ENCODE results near the gene SCYL3. TPM values are rescaled to one million over a fixed set of nuclear protein-coding genes. Genes with fewer than 3 reads are reported as not detected.
A peak's percentile ranks its signal among the peaks of the same experiment; 100 is the strongest.

Gene SCYL3
- total RNA-seq, 4 donors from 2014 or later: 6.2 to 14.3 (median 12.8) TPM

DNA sequence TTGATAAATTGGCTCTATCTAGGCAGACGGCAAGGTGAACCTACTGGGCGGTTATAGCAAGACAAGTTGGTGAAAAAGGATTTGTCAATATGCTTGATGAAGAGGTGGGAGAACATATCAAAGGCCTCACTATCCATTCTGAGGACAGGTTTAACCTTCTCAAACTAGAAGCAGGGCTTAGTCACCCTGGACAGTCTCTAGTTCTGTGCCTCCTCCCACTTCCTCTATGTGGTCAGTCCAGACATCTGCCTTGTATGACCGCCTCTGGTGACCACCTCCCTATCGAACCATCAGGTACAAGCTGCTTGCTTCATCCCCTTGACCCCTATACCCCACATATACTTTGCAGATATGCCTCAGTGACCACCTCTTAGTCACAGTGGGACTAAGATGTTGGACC is 2.3 kb upstream of the SCYL3 start:
- H3K9me3 ChIP-seq: no peaks in the 10 kb centered on the region
- H3K36me3 ChIP-seq: no peaks in the 10 kb centered on the region
- no peak overlapping the region for H3K27ac ChIP-seq
- DNase-seq (no peak), ATAC-seq (no peak)
- TF ChIP-seq CTCF (IDR thresholded peaks at IDR 0.05 in 4 of 5, conservative IDR thresholded peaks at IDR 0.05 in 1 of 5): no peak
- no peak for TF ChIP-seq POLR2A (IDR thresholded peaks at IDR 0.05)
- peaks cover 0 to 5% (median 3%) of the 10 kb centered on the region in 3 donors for H3K27me3 ChIP-seq
- in situ Hi-C loops (cut with MboI; ENCODE audit: low sequenced_read_pairs in 4 of 4) (loop anchor here in 1 of 4 donors (10.0 kb wide), 1 partner anchor 101 kb away; the partner anchor contains the start of gene METTL18), intact Hi-C loops (cut with DNase I; ENCODE audit: low total_unique reads) (loop anchor here (10.0 kb wide), 3 partner anchors 781 to 1849 kb away; partner anchors contain the start of genes FMO4 and VAMP4)
- H3K4me1 ChIP-seq: peaks cover 11 to 18% of the 10 kb centered on the region in 2 donors
- no peak overlapping the region for H3K4me3 ChIP-seq

- DNase-seq: no peak
- intact Hi-C loops (cut with DNase I; ENCODE audit: low total_unique reads) (loop anchor here (2.0 to 10.0 kb wide), 5 partner anchors 100 to 1850 kb away; partner anchors contain the start of genes FMO4, METTL18 and VAMP4), in situ Hi-C loops (cut with MboI; ENCODE audit: low sequenced_read_pairs in 4 of 4) (loop anchor here in 1 of 4 donors (10.0 kb wide), 1 partner anchor 100 kb away; the partner anchor contains the start of gene METTL18)
- H3K36me3 ChIP-seq: no peaks in the 10 kb centered on the region
- peak overlapping the region; percentile 87 to 98 (median 94) for H3K27ac ChIP-seq
- H3K4me3 ChIP-seq: peak overlapping the region; percentile 74 to 99 (median 96)
- H3K9me3 ChIP-seq: no peaks in the 10 kb centered on the region
- peaks cover 11 to 24% of the 10 kb centered on the region in 2 donors for H3K4me1 ChIP-seq
- peaks cover 0 to 5% (median 0%) of the 10 kb centered on the region in 3 donors for H3K27me3 ChIP-seq
- no peak for TF ChIP-seq POLR2A (IDR thresholded peaks at IDR 0.05)
- TF ChIP-seq CTCF (IDR thresholded peaks at IDR 0.05 in 4 of 5, conservative IDR thresholded peaks at IDR 0.05 in 1 of 5): no peak
- no peak for ATAC-seq
Observed at GRCh38 chr1:169894424-169895145, 889 bp upstream of the SCYL3 start.

GRCh38 chr1:169892927-169893644 is 610 bp downstream of the SCYL3 start:
- intact Hi-C loops (cut with DNase I; ENCODE audit: low total_unique reads): loop anchor here (5.0 to 10.0 kb wide), 4 partner anchors 778 to 1852 kb away; partner anchors contain the start of genes FMO4 and VAMP4
- H3K4me1 ChIP-seq: peaks cover 11 to 24% of the 10 kb centered on the region in 2 donors
- in situ Hi-C loops (cut with MboI; ENCODE audit: low sequenced_read_pairs in 4 of 4): loop anchor here in 1 of 4 donors (10.0 kb wide), 1 partner anchor 98 kb away; the partner anchor contains the start of gene METTL18
- TF ChIP-seq CTCF (IDR thresholded peaks at IDR 0.05 in 4 of 5, conservative IDR thresholded peaks at IDR 0.05 in 1 of 5) (no peak), POLR2A (IDR thresholded peaks at IDR 0.05) (peak in 1 of 2 donors; percentile 63)
- peak overlapping the region; percentile 87 to 98 (median 94) for H3K27ac ChIP-seq
- no peaks in the 10 kb centered on the region for H3K9me3 ChIP-seq
- DNase-seq (no peak), ATAC-seq (peak; percentile 2 to 4)
- peak overlapping the region; percentile 74 to 99 (median 96) for H3K4me3 ChIP-seq
- peaks cover 0 to 3% (median 0%) of the 10 kb centered on the region in 3 donors for H3K27me3 ChIP-seq
- peaks cover 0 to 6% of the 10 kb centered on the region in 2 donors for H3K36me3 ChIP-seq

DNA sequence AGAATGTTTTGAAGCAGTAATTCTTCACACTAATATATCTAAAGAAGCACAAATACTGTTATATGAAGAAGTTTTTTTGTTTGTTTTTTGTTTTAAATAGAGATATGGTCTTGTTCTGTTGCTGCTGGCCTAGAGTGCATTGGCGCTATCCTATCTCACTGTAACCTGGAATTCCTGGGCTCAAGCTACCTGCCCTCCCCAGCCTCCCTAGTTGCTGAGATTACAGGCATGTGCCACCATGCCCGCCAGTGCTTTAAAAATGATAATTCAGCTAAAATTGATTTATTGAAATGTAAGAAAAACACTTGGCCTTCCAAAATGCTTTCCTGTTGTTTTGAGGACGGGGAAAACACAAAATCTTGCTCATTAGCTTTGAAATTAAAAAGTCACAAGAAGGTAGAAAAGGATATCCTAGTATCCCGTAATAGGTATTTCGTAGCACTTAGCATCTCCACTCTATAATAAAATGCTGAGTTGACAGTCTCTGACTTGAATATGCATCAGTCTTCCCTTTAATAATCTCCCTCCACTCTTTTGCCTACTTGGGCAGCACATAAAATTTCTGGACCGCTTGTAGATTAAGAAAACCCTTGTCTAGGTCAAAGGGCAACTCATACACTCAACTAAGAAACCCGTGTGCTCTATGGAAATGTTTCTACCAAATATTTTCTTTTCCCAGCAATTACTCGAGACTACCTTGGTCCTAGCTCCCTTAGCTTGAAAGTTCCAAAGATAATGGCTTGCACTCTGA is 1.3 kb downstream of the SCYL3 start:
- H3K36me3 ChIP-seq: peaks cover 0 to 12% of the 10 kb centered on the region in 2 donors
- in situ Hi-C loops (cut with MboI; ENCODE audit: low sequenced_read_pairs in 4 of 4): loop anchor here in 1 of 4 donors (10.0 kb wide), 1 partner anchor 98 kb away; the partner anchor contains the start of gene METTL18

More for the DNA sequence above, 1.3 kb downstream of the SCYL3 start:
- ATAC-seq (no peak), DNase-seq (no peak)
- Histone ChIP-seq H3K27ac (peak overlapping the region; percentile 87 to 98 (median 94)), H3K4me3 (peak overlapping the region; percentile 74 to 99 (median 96)), H3K27me3 (peaks cover 0 to 3% (median 0%) of the 10 kb centered on the region in 3 donors), H3K4me1 (peaks cover 11 to 24% of the 10 kb centered on the region in 2 donors), H3K9me3 (no peaks in the 10 kb centered on the region)
- TF ChIP-seq POLR2A (IDR thresholded peaks at IDR 0.05) (no peak), CTCF (IDR thresholded peaks at IDR 0.05 in 4 of 5, conservative IDR thresholded peaks at IDR 0.05 in 1 of 5) (no peak)
- intact Hi-C loops (cut with DNase I; ENCODE audit: low total_unique reads): loop anchor here (5.0 to 10.0 kb wide), 4 partner anchors 778 to 1852 kb away; partner anchors contain the start of genes FMO4 and VAMP4
